ENCODE measurements around the gene LIMA1. TPM values are rescaled to one million over a fixed set of nuclear protein-coding genes. Genes with fewer than 3 reads are reported as not detected.
"Not testable (repeated sequence)": the region's sequence is repeated elsewhere in the genome, so short reads cannot be mapped to it uniquely, and the experiment has no call there.

The LIMA1 gene
- total and polyA plus RNA-seq, 3 experiments from 2014 or later, result 13.1 to 103 (median 95.4) TPM

DNA sequence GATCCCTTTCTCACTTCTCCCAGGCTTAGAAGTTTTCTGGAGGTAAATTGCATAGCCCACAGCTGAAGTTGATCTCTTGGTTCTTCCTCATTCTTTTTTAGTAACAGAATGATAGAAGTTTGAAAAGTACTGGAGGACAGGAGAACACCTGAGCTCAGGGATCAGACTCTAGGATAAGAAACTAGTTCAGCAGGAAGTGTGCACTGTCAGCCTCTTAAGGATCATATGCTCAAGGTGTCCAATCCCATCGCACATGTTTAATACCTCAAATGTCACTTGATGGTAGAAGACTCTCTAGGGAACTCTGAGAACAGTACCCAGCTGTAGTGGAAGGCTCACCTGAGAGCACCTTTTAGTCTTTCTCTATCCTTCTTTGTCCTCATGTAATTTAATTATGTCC is 14.7 kb upstream of the LIMA1 start:
- peaks cover 0 to 2% of the 10 kb centered on the region in 2 donors for H3K27me3 Mint-ChIP-seq
- Histone ChIP-seq H3K9me3 (ENCODE audit: low read length) (no peaks in the 10 kb centered on the region), H3K4me3 (ENCODE audit: low read length) (no peak overlapping the region), H3K4me1 (ENCODE audit: insufficient read depth, low read length) (no peaks in the 10 kb centered on the region), H3K27ac (ENCODE audit: low read depth, low read length) (no peak overlapping the region), H3K27me3 (ENCODE audit: insufficient read depth, low read length, poor library complexity, severe bottlenecking) (no peaks in the 10 kb centered on the region), H3K36me3 (ENCODE audit: insufficient read depth, low read length) (no peaks in the 10 kb centered on the region)
- no peaks in the 10 kb centered on the region for H3K4me1 Mint-ChIP-seq
- H3K9me3 Mint-ChIP-seq, result no peaks in the 10 kb centered on the region
- ChIA-PET CTCF (interaction anchor here (0.6 to 0.8 kb wide), 2 partner anchors 14 to 128 kb away, joined by 3 to 4 read pairs; no protein-coding TSS in a partner anchor), POLR2A (no interaction called here)
- peaks cover 0 to 8% (median 3%) of the 10 kb centered on the region in 3 donors for H3K36me3 Mint-ChIP-seq
- no peak for DNase-seq
- H3K4me3 Mint-ChIP-seq, result no peak overlapping the region
- H3K27ac Mint-ChIP-seq, result peak overlapping the region in 1 of 8 donors; percentile 19

GRCh38 chr12:50297027-50297426 is 13.7 kb upstream of the LIMA1 start:
- POLR2A ChIA-PET, result no interaction called here
- Mint-ChIP-seq H3K27me3 (peaks cover 0 to 2% of the 10 kb centered on the region in 2 donors), H3K36me3 (peaks cover 0 to 8% (median 5%) of the 10 kb centered on the region in 3 donors), H3K4me3 (peak overlapping the region in 1 of 7 donors; percentile 46), H3K9me3 (no peaks in the 10 kb centered on the region), H3K4me1 (no peaks in the 10 kb centered on the region), H3K27ac (no peak overlapping the region)
- Histone ChIP-seq H3K4me3 (ENCODE audit: low read length) (no peak overlapping the region), H3K27ac (ENCODE audit: low read depth, low read length) (no peak overlapping the region), H3K27me3 (ENCODE audit: insufficient read depth, low read length, poor library complexity, severe bottlenecking) (no peaks in the 10 kb centered on the region), H3K4me1 (ENCODE audit: insufficient read depth, low read length) (no peaks in the 10 kb centered on the region), H3K36me3 (ENCODE audit: insufficient read depth, low read length) (no peaks in the 10 kb centered on the region), H3K9me3 (ENCODE audit: low read length) (no peaks in the 10 kb centered on the region)
- CTCF ChIA-PET, result interaction anchor here (0.7 kb wide), 1 partner anchor 58 kb away, joined by 3 read pairs; no protein-coding TSS in a partner anchor
- no peak for DNase-seq

GRCh38 chr12:50296554-50296953 is 13.2 kb upstream of the LIMA1 start:
- no peaks in the 10 kb centered on the region for H3K27me3 ChIP-seq (ENCODE audit: insufficient read depth, low read length, poor library complexity, severe bottlenecking)
- no peaks in the 10 kb centered on the region for H3K36me3 ChIP-seq (ENCODE audit: insufficient read depth, low read length)
- Mint-ChIP-seq H3K4me3 (no peak overlapping the region), H3K27me3 (peaks cover 0 to 2% of the 10 kb centered on the region in 2 donors), H3K9me3 (no peaks in the 10 kb centered on the region), H3K27ac (no peak overlapping the region), H3K36me3 (peaks cover 0 to 9% (median 8%) of the 10 kb centered on the region in 3 donors), H3K4me1 (peaks cover 0 to under 1% (median 0%) of the 10 kb centered on the region in 3 donors)
- no peak overlapping the region for H3K27ac ChIP-seq (ENCODE audit: low read depth, low read length)
- DNase-seq, result no peak
- CTCF ChIA-PET, result interaction anchor here (0.7 kb wide), 1 partner anchor 58 kb away, joined by 3 read pairs; no protein-coding TSS in a partner anchor
- no peak overlapping the region for H3K4me3 ChIP-seq (ENCODE audit: low read length)
- no peaks in the 10 kb centered on the region for H3K9me3 ChIP-seq (ENCODE audit: low read length)
- H3K4me1 ChIP-seq (ENCODE audit: insufficient read depth, low read length), result no peaks in the 10 kb centered on the region
- POLR2A ChIA-PET, result no interaction called here

DNA sequence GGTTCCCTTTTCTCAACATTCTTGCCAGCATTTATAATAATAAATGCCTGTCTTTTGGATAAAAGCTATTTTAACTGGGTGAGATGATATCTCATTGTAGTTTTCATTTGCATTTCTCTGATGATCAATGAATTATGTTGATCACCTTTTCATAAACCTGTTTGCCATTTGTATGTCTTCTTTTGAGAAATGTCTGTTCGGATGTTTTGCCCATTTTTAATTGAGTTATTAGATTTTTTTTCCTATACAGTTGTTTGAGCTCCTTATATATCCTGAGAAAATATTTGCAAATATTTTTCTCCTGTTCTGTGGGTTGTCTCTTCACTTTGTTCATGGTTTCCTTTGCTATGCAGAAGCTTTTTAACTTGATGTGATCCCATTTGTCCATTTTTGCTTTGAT is 8.1 kb upstream of the LIMA1 start:
- DNase-seq, result no peak
- no peaks in the 10 kb centered on the region for H3K9me3 Mint-ChIP-seq
- Histone ChIP-seq H3K9me3 (ENCODE audit: low read length) (no peaks in the 10 kb centered on the region), H3K27me3 (ENCODE audit: insufficient read depth, low read length, poor library complexity, severe bottlenecking) (no peaks in the 10 kb centered on the region), H3K4me1 (ENCODE audit: insufficient read depth, low read length) (no peaks in the 10 kb centered on the region), H3K4me3 (ENCODE audit: low read length) (no peak overlapping the region), H3K36me3 (ENCODE audit: insufficient read depth, low read length) (no peaks in the 10 kb centered on the region), H3K27ac (ENCODE audit: low read depth, low read length) (no peak overlapping the region)
- H3K4me1 Mint-ChIP-seq, result peaks cover 0 to 6% (median 2%) of the 10 kb centered on the region in 3 donors
- ChIA-PET CTCF (no interaction called here), POLR2A (no interaction called here)
- no peak overlapping the region for H3K4me3 Mint-ChIP-seq
- H3K36me3 Mint-ChIP-seq, result peaks cover 0 to 10% (median 5%) of the 10 kb centered on the region in 3 donors
- peaks cover 0 to 4% of the 10 kb centered on the region in 2 donors for H3K27me3 Mint-ChIP-seq
- H3K27ac Mint-ChIP-seq, result no peak overlapping the region

DNA sequence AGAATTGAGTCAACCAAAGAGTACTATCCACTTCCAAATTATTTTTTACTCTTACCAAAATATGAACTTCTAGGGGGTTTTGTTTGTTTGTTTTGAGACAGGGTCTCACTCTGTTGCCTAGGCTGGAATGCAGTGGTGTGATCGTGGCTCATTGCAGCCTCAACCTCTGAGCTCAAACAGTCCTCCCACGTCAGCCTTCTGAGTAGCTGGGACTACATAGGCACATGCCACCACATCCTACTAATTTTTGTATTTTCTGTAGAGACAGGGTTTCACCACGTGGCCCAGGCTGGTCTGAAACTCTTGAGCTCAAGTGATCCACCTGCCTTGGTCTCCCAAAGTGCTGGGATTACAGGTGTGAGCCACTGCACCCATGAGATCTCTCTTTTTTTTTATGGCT is 7.4 kb upstream of the LIMA1 start:
- peak overlapping the region in 1 of 8 donors; percentile 57 for H3K27ac Mint-ChIP-seq
- H3K4me3 Mint-ChIP-seq; CTCF ChIA-PET; POLR2A ChIA-PET; H3K9me3 ChIP-seq (ENCODE audit: low read length); H3K27me3 ChIP-seq (ENCODE audit: insufficient read depth, low read length, poor library complexity, severe bottlenecking); H3K4me1 Mint-ChIP-seq; H3K9me3 Mint-ChIP-seq; H3K4me3 ChIP-seq (ENCODE audit: low read length); H3K4me1 ChIP-seq (ENCODE audit: insufficient read depth, low read length); H3K27me3 Mint-ChIP-seq; H3K36me3 ChIP-seq (ENCODE audit: insufficient read depth, low read length); DNase-seq; H3K27ac ChIP-seq (ENCODE audit: low read depth, low read length): not testable (repeated sequence)
- H3K36me3 Mint-ChIP-seq, result peaks cover 0 to 10% (median 4%) of the 10 kb centered on the region in 3 donors

GRCh38 chr12:50287271-50287670 is 4.0 kb upstream of the LIMA1 start:
- H3K27me3 ChIP-seq (ENCODE audit: insufficient read depth, low read length, poor library complexity, severe bottlenecking), result no peaks in the 10 kb centered on the region
- Mint-ChIP-seq H3K4me1 (peaks cover 16 to 30% (median 23%) of the 10 kb centered on the region in 3 donors), H3K27ac (no peak overlapping the region), H3K4me3 (no peak overlapping the region), H3K9me3 (no peaks in the 10 kb centered on the region), H3K27me3 (peaks cover 0 to 2% of the 10 kb centered on the region in 2 donors), H3K36me3 (peaks cover 0 to 8% (median 6%) of the 10 kb centered on the region in 3 donors)
- no peak overlapping the region for H3K27ac ChIP-seq (ENCODE audit: low read depth, low read length)
- H3K36me3 ChIP-seq (ENCODE audit: insufficient read depth, low read length), result no peaks in the 10 kb centered on the region
- H3K4me1 ChIP-seq (ENCODE audit: insufficient read depth, low read length), result peaks cover 22% of the 10 kb centered on the region
- no peaks in the 10 kb centered on the region for H3K9me3 ChIP-seq (ENCODE audit: low read length)
- H3K4me3 ChIP-seq (ENCODE audit: low read length), result no peak overlapping the region
- ChIA-PET CTCF (no interaction called here), POLR2A (no interaction called here)
- no peak for DNase-seq

DNA sequence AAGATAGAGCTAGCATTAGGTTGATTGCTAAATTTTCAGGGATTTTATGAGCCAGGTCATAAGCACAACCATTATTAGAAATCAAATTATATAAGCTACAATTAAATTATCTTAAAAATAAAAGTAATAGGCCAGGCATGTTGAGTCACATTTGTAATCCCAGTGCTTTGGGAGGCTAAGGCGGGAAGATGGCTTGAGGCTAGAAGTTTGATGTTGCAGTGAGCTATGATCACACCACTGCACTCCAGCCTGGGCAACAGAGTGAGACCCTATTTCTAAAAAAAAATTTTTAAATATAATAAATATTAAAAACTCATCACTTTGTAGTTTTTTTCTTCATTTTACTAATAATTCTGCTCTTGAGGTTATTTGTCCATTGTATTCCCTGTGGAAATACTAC is 1.9 kb upstream of the LIMA1 start:
- Histone ChIP-seq H3K9me3 (ENCODE audit: low read length) (no peaks in the 10 kb centered on the region), H3K27me3 (ENCODE audit: insufficient read depth, low read length, poor library complexity, severe bottlenecking) (no peaks in the 10 kb centered on the region), H3K4me3 (ENCODE audit: low read length) (no peak overlapping the region), H3K27ac (ENCODE audit: low read depth, low read length) (no peak overlapping the region), H3K36me3 (ENCODE audit: insufficient read depth, low read length) (no peaks in the 10 kb centered on the region), H3K4me1 (ENCODE audit: insufficient read depth, low read length) (peaks cover 22% of the 10 kb centered on the region)
- DNase-seq, result no peak
- peak overlapping the region in 1 of 7 donors; percentile 52 for H3K4me3 Mint-ChIP-seq
- CTCF ChIA-PET, result no interaction called here
- POLR2A ChIA-PET, result no interaction called here
- H3K27ac Mint-ChIP-seq, result no peak overlapping the region
- peaks cover 0 to 2% (median 1%) of the 10 kb centered on the region in 3 donors for H3K36me3 Mint-ChIP-seq
- no peaks in the 10 kb centered on the region for H3K9me3 Mint-ChIP-seq
- peaks cover 17 to 24% (median 23%) of the 10 kb centered on the region in 3 donors for H3K4me1 Mint-ChIP-seq
- no peaks in the 10 kb centered on the region for H3K27me3 Mint-ChIP-seq

DNA sequence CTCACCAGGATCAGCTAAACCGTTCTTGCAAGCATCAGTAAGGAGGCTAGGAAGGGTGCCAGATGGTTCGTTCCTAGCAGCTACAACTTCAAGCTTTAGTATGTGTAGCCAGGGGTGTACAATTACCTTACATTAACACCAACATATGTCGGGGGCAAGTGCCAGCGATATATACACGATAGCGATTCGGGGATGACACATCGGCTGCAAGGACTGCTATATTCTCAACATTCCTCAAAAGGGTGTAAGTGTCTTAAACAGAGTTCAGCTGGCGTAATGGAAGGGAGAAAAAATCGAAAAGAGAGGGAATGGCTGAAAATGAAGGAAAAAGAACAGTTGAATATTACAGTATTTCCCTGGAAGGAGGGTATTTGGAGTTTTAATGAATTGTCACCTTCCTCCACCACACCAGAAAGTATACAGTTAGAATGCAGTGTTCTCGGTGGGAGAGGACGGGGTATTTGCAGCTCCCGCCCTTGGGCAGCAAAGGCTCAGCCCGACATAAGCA is 545 bp downstream of the LIMA1 start:
- ChIA-PET CTCF (interaction anchor here (1.0 to 1.7 kb wide), 4 partner anchors 61 to 171 kb away, joined by 3 to 10 read pairs (median 3); partner anchors contain the start of gene COX14), POLR2A (interaction anchor here (1.3 to 2.4 kb wide), 2 partner anchors 60 to 62 kb away, joined by 4 to 11 read pairs; no protein-coding TSS in a partner anchor)
- Histone ChIP-seq H3K9me3 (ENCODE audit: low read length) (no peaks in the 10 kb centered on the region), H3K27me3 (ENCODE audit: insufficient read depth, low read length, poor library complexity, severe bottlenecking) (no peaks in the 10 kb centered on the region), H3K27ac (ENCODE audit: low read depth, low read length) (peak overlapping the region; percentile 52), H3K4me1 (ENCODE audit: insufficient read depth, low read length) (peaks cover 22% of the 10 kb centered on the region), H3K36me3 (ENCODE audit: insufficient read depth, low read length) (no peaks in the 10 kb centered on the region), H3K4me3 (ENCODE audit: low read length) (peak overlapping the region; percentile 93)
- peak overlapping the region; percentile 89 to 96 (median 90) for H3K4me3 Mint-ChIP-seq
- DNase-seq, result no peak
- no peaks in the 10 kb centered on the region for H3K27me3 Mint-ChIP-seq
- H3K36me3 Mint-ChIP-seq, result peaks cover 0 to 2% (median 0%) of the 10 kb centered on the region in 3 donors
- H3K9me3 Mint-ChIP-seq, result no peaks in the 10 kb centered on the region
- H3K4me1 Mint-ChIP-seq, result peaks cover 17 to 24% (median 23%) of the 10 kb centered on the region in 3 donors
- peak overlapping the region in 6 of 8 donors; percentile 39 to 88 (median 81) for H3K27ac Mint-ChIP-seq

All from CD8-positive, alpha-beta memory T cell (primary cell).